Thyroid gland (tissue), 4 donors: ENCODE measurements around the gene C2orf92.

Experiments
- CTCF ChIP-seq, 6 experiments: fragments of 200-600 bp in 3 of 6; fragments of 450-650 bp in 3 of 6; sonication (generic) in 3 of 6; IDR thresholded peaks; one replicate each; pipeline ENCODE4 v1.5.1; 2016 to 2019; ENCODE audit warnings: antibody characterized with exemption in 6 of 6, mild to moderate bottlenecking in 2 of 6, inconsistent platforms in 1 of 6, moderate library complexity in 1 of 6
- POLR2A ChIP-seq, 2 donors: fragments of 450-650 bp; IDR thresholded peaks; one replicate each; pipeline ENCODE4 v1.6.1; 2017; ENCODE audit warnings: antibody characterized with exemption in 2 of 2, mild to moderate bottlenecking in 2 of 2, moderate library complexity in 1 of 2

DNA sequence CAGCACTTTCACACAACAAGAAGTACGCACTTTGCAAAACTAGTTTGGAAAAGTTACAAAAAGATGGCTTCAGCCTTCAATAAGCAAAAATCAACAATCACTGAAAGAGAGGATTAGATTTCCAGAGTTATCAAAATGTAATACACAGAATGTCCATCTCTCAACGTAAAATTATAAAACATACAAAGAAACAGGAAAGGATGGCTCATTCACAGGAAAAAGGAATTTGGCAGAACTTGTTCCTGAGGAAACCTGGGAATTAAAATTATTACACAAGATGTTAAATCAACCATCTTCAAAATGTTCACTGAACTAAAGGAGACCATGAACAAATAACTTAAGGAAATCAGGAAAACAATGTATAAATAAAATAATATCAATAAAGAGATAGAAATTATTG lies 8.0 kb downstream of the C2orf92 start:
- TF ChIP-seq CTCF (IDR thresholded peaks at IDR 0.05) = no peak
- TF ChIP-seq POLR2A (IDR thresholded peaks at IDR 0.05) = no peak
